Measurements from ENCODE around the gene SF3A2. TPM values are rescaled to one million over a fixed set of nuclear protein-coding genes. Genes with fewer than 3 reads are reported as not detected.

The SF3A2 gene
- total RNA-seq, 8 experiments from 2014 or later, result 13.1 to 72.6 (median 49.9) TPM

DNA sequence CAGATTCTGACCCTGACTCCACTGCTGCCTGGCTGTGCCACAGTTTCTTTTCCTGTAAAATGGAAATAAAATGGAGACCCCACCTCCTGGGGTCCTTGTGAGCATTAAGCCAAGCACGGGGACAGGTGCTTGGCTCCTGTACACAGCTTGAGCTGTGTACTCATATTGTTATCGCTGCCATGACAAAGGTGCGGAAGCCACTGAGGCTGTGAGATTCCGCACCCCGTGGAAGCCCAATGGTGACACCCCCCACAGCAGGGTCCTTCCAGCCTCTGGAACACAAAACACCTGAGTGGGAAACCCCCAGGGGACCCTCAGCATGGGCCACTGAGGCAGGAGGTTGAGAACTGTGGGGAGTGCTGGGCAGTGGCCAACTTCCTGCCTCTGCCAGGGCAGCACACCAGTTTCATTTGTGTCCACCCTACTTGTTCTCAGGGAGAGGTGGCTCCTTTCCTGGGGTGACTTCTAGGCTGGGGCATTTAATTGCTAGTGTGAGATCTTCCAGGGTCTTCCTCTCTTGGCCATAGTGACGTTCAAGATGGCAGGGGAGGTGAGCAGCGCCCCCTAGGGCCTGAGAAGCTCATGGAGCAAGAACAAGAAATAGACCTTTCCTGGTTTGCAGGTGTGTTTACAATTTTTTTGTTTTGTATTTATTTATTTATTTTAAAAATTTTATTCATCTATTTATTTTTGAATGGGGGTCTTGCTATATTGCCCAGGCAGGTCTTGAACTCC is 25.0 kb downstream of the SF3A2 start:
- peak in 1 of 8 experiments; percentile 16 for ATAC-seq (replicated peaks in 6 of 8)
- no peak overlapping the region for H3K27ac ChIP-seq
- no peaks in the 10 kb centered on the region for H3K4me1 ChIP-seq (replicated peaks in 1 of 2)
- no peak overlapping the region for H3K4me3 ChIP-seq
- in situ Hi-C loops (cut with MboI; ENCODE audit: low pct_unique_long_range_greater_than_20kb in 2 of 9, low sequenced_read_pairs in 9 of 9, unreplicated experiment in 9 of 9), result no loop called here
- WGBS, 10 experiments, result 0 to 90% (median 8%) methylated on average over 1 to 5 of the region's 7 CpGs; no CpG with 5 or more reads in 3 of the 10 experiments

DNA sequence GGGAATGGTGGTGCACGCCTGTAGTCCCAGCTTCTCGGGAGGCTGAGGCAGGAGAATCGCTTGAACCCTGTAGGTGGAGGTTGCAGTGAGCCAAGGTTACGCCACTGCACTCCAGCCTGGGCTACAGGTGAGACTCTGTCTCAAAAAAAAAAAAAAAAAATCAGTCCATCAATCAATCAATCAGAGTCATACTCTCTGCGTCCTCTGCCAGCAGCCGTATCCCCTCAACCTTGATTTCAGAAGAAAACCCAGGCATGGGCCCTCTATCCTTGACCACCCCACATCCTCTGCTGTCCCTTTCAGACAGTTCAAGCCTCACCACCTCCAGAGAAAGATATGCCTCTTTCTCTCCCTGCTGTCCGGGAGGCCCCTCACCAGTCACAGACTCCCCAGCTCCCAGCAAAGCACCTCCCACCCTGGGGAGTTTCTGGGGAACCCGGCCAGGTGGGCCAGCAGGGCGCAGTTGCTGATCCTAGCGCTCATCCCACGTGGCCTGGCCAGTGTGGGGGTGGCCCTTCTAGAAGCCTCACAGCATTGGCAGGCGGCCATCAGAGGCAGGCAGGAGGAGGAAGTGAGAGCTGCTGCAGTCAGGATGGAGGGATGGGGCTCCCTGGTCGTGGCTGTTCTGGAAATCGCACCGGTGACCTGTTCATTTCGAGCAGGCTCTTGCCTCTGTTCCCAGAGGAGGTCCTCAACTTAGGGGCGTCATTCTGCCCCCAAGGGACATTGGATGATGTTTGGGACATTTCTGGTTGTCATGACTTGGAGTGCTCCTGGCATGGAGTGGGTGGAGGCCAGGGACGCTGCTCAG is 29.8 kb downstream of the SF3A2 start:
- in situ Hi-C loops (cut with MboI; ENCODE audit: low pct_unique_long_range_greater_than_20kb in 2 of 9, low sequenced_read_pairs in 9 of 9, unreplicated experiment in 9 of 9), result no loop called here
- peak in 2 of 8 experiments; percentile 12 to 20 for ATAC-seq (replicated peaks in 6 of 8)
- no peak overlapping the region for H3K27ac ChIP-seq
- 40 to 92% (median 80%) methylated on average over 1 to 11 of the region's 18 CpGs; no CpG with 5 or more reads in 2 of the 10 experiments for WGBS, 10 experiments
- peaks cover under 1% of the 10 kb centered on the region in 2 donors for H3K4me1 ChIP-seq (replicated peaks in 1 of 2)
- no peak overlapping the region for H3K4me3 ChIP-seq

DNA sequence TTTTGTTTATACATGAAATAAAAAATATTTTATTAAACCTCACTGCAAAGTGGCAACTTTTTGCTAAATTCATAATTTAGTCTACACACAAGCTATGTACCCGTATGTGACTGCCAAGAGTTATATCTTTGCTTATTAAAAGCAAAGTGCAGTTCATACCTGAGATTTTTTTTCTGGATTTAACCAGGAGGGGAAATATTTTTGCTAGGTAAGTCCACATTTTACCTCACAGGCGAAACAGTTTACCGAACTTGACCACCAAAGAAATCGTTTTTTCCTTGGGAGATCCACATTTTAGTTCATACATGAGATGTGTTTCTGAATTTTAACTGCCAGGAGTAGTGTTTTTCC is 31.8 kb downstream of the SF3A2 start:
- peak overlapping the region in 4 of 5 donors; percentile 78 to 95 (median 83) for H3K4me3 ChIP-seq
- 30 to 100% (median 81%) methylated on average over 1 to 4 of the region's 4 CpGs for WGBS, 10 experiments
- in situ Hi-C loops (cut with MboI; ENCODE audit: low pct_unique_long_range_greater_than_20kb in 2 of 9, low sequenced_read_pairs in 9 of 9, unreplicated experiment in 9 of 9), result no loop called here
- H3K27ac ChIP-seq, result no peak overlapping the region
- peaks cover 19 to 21% of the 10 kb centered on the region in 2 donors for H3K4me1 ChIP-seq (replicated peaks in 1 of 2)
- no peak for ATAC-seq (replicated peaks in 6 of 8)

DNA sequence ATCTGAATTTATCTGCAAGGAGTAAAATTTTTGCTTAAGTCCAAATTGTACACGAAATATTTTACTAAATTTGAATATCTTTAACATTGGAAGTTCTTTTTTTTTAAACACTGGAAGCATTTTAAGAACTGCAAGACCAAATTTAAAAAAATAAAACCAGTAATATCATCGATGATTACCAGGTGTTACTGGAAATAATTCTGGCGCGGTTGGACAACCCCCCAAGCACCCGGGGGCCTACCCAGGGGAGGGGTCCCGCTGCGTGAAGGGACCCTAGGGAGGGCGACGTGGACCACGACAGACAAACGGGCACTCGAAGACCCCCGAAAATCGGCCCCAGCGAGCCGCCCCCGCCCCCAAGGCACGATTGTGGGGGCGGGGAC is 32.2 kb downstream of the SF3A2 start:
- in situ Hi-C loops (cut with MboI; ENCODE audit: low pct_unique_long_range_greater_than_20kb in 2 of 9, low sequenced_read_pairs in 9 of 9, unreplicated experiment in 9 of 9), result no loop called here
- peak in 1 of 8 experiments; percentile 34 for ATAC-seq (replicated peaks in 6 of 8)
- Histone ChIP-seq H3K4me3 (peak overlapping the region; percentile 78 to 95 (median 84)), H3K27ac (peak overlapping the region; percentile 50 to 73), H3K4me1 (replicated peaks in 1 of 2) (peaks cover 20 to 21% of the 10 kb centered on the region in 2 donors)
- 0 to 38% (median 1%) methylated on average over 1 to 9 of the region's 19 CpGs; no CpG with 5 or more reads in 1 of the 10 experiments for WGBS, 10 experiments

DNA sequence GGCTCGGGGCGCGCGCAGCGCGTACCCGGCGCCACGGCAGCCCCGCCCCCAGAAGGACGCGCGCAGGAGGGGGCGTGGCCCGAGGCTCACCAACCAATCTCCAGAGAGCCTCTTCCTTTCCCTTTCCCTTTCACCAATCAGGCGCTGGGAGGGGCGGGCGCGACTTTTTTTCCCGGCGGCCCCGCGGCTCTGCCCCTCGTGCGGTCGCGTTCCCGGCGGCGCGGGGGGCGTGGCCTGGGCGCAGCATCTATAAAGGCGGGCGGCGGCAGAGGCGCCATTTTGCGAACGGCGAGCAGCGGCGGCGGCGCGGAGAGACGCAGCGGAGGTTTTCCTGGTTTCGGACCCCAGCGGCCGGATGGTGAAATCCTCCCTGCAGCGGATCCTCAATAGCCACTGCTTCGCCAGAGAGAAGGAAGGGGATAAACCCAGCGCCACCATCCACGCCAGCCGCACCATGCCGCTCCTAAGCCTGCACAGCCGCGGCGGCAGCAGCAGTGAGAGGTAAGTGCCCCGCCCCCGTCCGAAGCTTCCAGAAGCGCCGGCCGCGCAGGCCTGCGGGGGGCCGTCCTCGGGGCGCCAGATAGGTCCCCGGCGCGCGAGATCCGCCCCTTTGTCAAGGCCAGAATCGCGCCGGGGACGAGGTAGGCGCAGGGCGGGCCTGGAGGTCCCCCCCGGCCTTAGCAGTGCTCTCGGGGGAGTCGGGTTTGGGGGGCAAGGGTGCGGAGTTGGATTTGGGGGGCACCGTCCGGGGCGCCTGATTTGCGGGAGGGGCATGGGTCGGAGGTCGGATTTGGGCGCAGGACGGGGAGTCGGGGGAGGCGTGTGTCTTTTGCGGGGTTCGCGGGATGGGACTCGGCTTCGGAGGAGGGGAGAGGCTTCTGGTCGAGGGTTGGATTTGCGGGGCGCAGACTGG is 32.9 kb downstream of the SF3A2 start:
- in situ Hi-C loops (cut with MboI; ENCODE audit: low pct_unique_long_range_greater_than_20kb in 2 of 9, low sequenced_read_pairs in 9 of 9, unreplicated experiment in 9 of 9), result no loop called here
- peak overlapping the region; percentile 80 to 89 for H3K27ac ChIP-seq
- peak; percentile 68 to 85 (median 80) for ATAC-seq (replicated peaks in 6 of 8)
- WGBS, 10 experiments, result 0% methylated on average over 2 to 4 of the region's 103 CpGs; no CpG with 5 or more reads in 7 of the 10 experiments
- peaks cover 20 to 21% of the 10 kb centered on the region in 2 donors for H3K4me1 ChIP-seq (replicated peaks in 1 of 2)
- H3K4me3 ChIP-seq, result peak overlapping the region; percentile 78 to 95 (median 84)

DNA sequence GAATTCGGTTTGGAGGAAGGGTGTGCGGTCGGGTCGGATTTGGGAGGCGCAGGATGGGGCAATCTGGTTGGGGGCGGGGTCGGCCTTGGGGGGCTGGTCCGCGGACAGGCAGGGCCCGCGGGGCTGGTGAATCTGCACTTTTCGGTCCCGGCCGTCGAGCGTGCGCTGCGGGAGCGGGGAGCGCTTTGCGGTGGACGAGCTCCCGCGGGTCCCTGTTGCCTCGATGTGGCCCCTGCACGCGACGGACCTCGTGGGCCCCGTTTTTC is 33.5 kb downstream of the SF3A2 start:
- whole genome bisulfite sequencing, 10 experiments, result no CpG with 5 or more reads among the region's 30 CpGs

DNA sequence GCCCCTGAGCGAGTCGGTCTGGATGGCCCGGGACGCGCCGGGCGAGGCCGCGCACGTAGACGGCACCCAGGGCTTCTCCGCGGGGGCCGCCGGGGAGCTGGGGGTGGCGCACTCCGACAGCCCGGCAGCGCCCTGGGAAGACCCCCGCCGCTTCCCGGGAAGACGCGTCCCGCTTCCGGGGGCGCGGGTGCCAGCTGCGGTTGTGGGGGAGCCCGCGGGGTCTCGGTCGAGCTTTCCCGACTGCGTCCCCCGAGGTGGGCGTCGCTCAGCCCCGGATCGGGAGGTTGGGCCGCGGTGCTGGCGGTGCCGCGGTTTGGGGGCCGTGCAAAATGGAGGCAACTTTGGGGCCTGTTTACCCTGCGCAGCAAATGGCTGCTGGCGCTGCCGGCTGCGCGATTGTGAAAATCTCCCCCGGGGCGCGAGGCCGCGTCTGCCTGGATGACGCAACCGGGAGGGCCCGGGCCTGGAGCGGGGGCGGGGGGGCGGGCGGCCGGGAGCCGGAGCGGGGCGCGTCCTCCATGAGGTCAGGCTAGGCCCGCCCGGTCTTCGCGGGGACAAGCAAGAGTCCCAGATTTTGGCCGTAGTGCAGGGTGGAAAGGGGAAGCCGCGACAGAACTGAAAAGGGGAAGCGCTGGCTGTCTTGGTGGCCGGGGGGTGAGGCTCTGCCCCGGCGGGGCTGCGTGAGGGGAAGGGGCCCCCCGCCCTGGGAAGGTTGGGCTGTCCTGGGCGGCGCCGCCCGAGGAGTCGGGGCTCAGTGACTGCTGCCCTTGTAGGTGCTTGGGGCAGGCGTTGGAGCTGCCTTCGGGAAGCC is 34.0 kb downstream of the SF3A2 start:
- peaks cover 21 to 26% of the 10 kb centered on the region in 2 donors for H3K4me1 ChIP-seq (replicated peaks in 1 of 2)
- 0% methylated on average over 4 of the region's 88 CpGs; no CpG with 5 or more reads in 9 of the 10 experiments for WGBS, 10 experiments
- in situ Hi-C loops (cut with MboI; ENCODE audit: low pct_unique_long_range_greater_than_20kb in 2 of 9, low sequenced_read_pairs in 9 of 9, unreplicated experiment in 9 of 9), result no loop called here
- H3K4me3 ChIP-seq, result peak overlapping the region; percentile 78 to 95 (median 84)
- peak; percentile 7 to 37 (median 15) for ATAC-seq (replicated peaks in 6 of 8)
- peak overlapping the region; percentile 80 to 89 for H3K27ac ChIP-seq

More for the DNA sequence above, 33.5 kb downstream of the SF3A2 start:
- in situ Hi-C loops (cut with MboI; ENCODE audit: low pct_unique_long_range_greater_than_20kb in 2 of 9, low sequenced_read_pairs in 9 of 9, unreplicated experiment in 9 of 9), result no loop called here
- peak in 5 of 8 experiments; percentile 0 to 1 (median 1) for ATAC-seq (replicated peaks in 6 of 8)
- Histone ChIP-seq H3K4me3 (peak overlapping the region; percentile 78 to 95 (median 84)), H3K27ac (peak overlapping the region; percentile 80 to 89), H3K4me1 (replicated peaks in 1 of 2) (peaks cover 20 to 21% of the 10 kb centered on the region in 2 donors)

DNA sequence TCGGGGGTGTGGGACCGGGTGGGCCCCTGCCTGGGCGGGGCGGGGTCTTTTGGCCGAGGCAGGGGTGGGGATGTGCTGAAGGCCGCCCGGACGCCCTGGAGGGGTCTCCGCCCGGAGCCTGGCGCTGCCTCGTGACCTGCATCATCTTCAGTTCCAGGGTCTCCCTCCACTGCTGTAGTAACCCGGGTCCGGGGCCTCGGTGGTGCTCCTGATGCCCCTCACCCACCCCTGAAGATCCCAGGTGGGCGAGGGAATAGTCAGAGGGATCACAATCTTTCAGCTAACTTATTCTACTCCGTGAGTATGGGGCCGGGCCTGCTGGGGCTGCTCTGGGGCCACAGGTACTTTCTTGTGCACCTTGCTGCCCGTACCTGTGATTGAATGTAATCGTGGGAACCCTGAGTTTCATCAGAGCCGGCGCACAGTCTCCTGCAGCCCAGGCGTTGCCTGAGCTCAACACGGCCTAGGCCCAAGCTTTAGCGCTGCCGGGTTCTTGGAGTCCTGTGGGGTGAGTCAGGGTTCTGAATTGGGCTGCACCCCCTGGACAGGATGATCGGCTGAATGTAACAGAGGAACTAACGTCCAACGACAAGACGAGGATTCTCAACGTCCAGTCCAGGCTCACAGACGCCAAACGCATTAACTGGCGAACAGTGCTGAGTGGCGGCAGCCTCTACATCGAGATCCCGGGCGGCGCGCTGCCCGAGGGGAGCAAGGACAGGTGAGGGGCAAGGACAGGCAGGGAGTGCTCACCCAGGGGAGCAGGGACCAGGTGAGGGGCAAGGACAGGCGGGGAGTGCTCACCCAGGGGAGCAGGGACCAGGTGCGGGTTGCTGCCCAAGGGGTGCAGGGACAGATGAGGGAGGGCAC is 34.8 kb downstream of the SF3A2 start:
- Histone ChIP-seq H3K27ac (peak overlapping the region; percentile 80 to 89), H3K4me3 (peak overlapping the region; percentile 78 to 95 (median 84)), H3K4me1 (replicated peaks in 1 of 2) (peaks cover 21 to 26% of the 10 kb centered on the region in 2 donors)
- 13 to 73% (median 60%) methylated on average over 1 to 6 of the region's 43 CpGs; no CpG with 5 or more reads in 5 of the 10 experiments for WGBS, 10 experiments
- ATAC-seq (replicated peaks in 6 of 8), result peak in 3 of 8 experiments; percentile 0 to 1 (median 1)
- in situ Hi-C loops (cut with MboI; ENCODE audit: low pct_unique_long_range_greater_than_20kb in 2 of 9, low sequenced_read_pairs in 9 of 9, unreplicated experiment in 9 of 9), result no loop called here

DNA sequence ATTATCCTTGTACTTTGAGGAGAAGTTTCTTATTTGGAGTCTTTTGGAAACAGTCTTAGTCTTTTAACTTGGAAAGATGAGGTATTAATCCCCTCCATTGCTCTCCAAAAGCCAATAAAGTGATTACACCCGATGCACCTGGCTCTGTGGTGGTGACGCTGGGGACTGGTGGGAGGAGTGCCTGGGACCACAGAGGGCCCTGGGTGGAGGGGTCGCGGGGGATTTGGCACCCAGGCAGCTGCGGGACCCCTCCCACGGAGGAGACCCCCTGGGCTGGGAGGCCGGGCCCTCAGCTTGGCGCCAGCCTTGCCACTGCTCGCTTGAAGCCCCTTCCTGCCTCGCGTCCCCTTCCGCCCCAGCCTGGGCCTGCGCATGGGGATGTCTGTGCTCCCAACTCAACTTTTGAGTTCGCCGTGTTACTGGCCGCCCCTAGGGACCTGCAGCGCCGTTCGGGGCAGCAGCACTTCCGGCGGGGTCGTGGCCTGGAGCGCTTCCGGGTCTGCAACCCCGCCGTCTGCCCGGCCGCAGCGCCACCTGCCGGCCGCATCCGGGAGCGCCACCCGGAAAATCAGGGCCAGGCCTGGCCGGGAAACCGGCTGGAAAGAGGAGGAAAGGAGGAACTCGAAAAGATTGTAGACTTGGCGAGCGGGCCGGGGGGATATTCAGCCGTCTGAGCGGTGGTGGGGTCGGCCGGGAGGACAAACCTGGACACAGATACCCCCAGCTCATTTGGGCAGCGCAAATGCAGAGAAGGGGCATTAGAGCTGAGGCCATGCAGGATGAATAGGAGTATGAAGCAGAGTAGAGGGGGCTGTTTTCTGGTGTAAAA is 36.9 kb downstream of the SF3A2 start:
- in situ Hi-C loops (cut with MboI; ENCODE audit: low pct_unique_long_range_greater_than_20kb in 2 of 9, low sequenced_read_pairs in 9 of 9, unreplicated experiment in 9 of 9), result no loop called here
- peak in 7 of 8 experiments; percentile 4 to 34 (median 22) for ATAC-seq (replicated peaks in 6 of 8)
- Histone ChIP-seq H3K4me1 (replicated peaks in 1 of 2) (peaks cover 21 to 26% of the 10 kb centered on the region in 2 donors), H3K4me3 (peak overlapping the region; percentile 0 to 95 (median 22)), H3K27ac (peak overlapping the region in 1 of 2 donors; percentile 39)
- WGBS, 10 experiments, result 0 to 5% (median 0%) methylated on average over 1 to 16 of the region's 45 CpGs; no CpG with 5 or more reads in 2 of the 10 experiments

DNA sequence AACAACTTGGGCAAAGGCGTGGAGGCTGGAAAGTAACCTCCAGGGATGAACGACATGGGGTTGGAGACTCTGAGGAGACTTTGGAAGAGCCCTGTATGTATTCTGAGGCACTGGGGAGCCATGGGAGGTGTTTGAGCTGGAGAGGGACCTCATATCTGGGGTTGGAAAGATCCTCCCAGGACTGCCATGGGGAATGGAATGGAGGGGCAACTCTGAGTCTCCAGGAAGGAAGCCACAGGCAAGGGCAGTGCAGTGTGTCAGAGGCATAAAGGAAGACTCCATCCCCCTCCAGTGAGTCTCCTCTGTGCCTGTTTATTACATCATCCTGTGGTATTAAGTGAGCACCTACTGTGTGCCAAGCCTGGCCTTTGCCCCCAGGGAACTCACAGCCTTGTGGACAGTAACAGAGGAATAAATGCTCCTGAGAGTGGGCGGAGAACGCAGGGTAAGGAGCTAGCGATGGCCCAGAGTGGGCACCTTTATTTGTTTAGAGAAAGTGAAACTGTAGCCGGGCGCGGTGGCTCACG is 37.6 kb downstream of the SF3A2 start:
- WGBS, 10 experiments, result 89 to 100% (median 94%) methylated on average over 1 to 7 of the region's 9 CpGs; no CpG with 5 or more reads in 5 of the 10 experiments
- peaks cover 21 to 26% of the 10 kb centered on the region in 2 donors for H3K4me1 ChIP-seq (replicated peaks in 1 of 2)
- H3K4me3 ChIP-seq, result peak overlapping the region in 1 of 5 donors; percentile 95
- ATAC-seq (replicated peaks in 6 of 8), result no peak
- H3K27ac ChIP-seq, result no peak overlapping the region
- in situ Hi-C loops (cut with MboI; ENCODE audit: low pct_unique_long_range_greater_than_20kb in 2 of 9, low sequenced_read_pairs in 9 of 9, unreplicated experiment in 9 of 9), result no loop called here
